NCI-H748 (cell line): ENCODE results near the gene SYT11.
A peak's percentile ranks its signal among the peaks of the same experiment; 100 is the strongest.
"Not testable (repeated sequence)": the region's sequence is repeated elsewhere in the genome, so short reads cannot be mapped to it uniquely, and the experiment has no call there.

Experiments used
- DNase-seq: peaks from one replicate; lab custom pipeline; 2025; ENCODE audit not compliant: unreplicated experiment; lab: John Stamatoyannopoulos, UW

Gene SYT11

GRCh38 chr1:155896476-155896875, 37.1 kb downstream of the SYT11 start:
- DNase-seq: not testable (repeated sequence)

- no peak for DNase-seq
Observed at GRCh38 chr1:155897746-155898145, 38.4 kb downstream of the SYT11 start.

GRCh38 chr1:155898888-155899287, 39.5 kb downstream of the SYT11 start:
- DNase-seq: no peak

- DNase-seq: no peak
Observed at GRCh38 chr1:155899683-155900082, 40.3 kb downstream of the SYT11 start.

GRCh38 chr1:155900161-155900560, 40.8 kb downstream of the SYT11 start:
- DNase-seq: no peak

GRCh38 chr1:155904261-155904660, 44.9 kb downstream of the SYT11 start:
- DNase-seq: no peak

- no peak for DNase-seq
Observed at GRCh38 chr1:155909894-155910293, 50.5 kb downstream of the SYT11 start.

GRCh38 chr1:155910621-155911121, 51.3 kb downstream of the SYT11 start:
- peak; percentile 54 for DNase-seq

- peak; percentile 83 for DNase-seq
Observed at GRCh38 chr1:155911156-155912055, 52.0 kb downstream of the SYT11 start, which contains the start of gene RIT1. TSS of gene RIT1 (minus strand) at chr1:155911349. CDS start at chr1:155910761, 588 bp downstream.

GRCh38 chr1:155912056-155912536, 52.7 kb downstream of the SYT11 start:
- DNase-seq: no peak

- no peak for DNase-seq
Observed at GRCh38 chr1:155913969-155914757, 54.8 kb downstream of the SYT11 start.

- no peak for DNase-seq
Observed at GRCh38 chr1:155918660-155919059, 59.3 kb downstream of the SYT11 start.

GRCh38 chr1:155919801-155920200, 60.4 kb downstream of the SYT11 start:
- no peak for DNase-seq

- DNase-seq: no peak
Observed at GRCh38 chr1:155920717-155921116, 61.4 kb downstream of the SYT11 start.

GRCh38 chr1:155925506-155925905, 66.1 kb downstream of the SYT11 start:
- DNase-seq: no peak

GRCh38 chr1:155929057-155929456, 69.7 kb downstream of the SYT11 start:
- no peak for DNase-seq

- not testable (repeated sequence) for DNase-seq
Observed at GRCh38 chr1:155930725-155931124, 71.4 kb downstream of the SYT11 start.

- DNase-seq: no peak
Observed at GRCh38 chr1:155931332-155932038, 72.1 kb downstream of the SYT11 start.

GRCh38 chr1:155932081-155932480, 72.7 kb downstream of the SYT11 start:
- no peak for DNase-seq

- DNase-seq: no peak
Observed at GRCh38 chr1:155932487-155932886, 73.1 kb downstream of the SYT11 start.

GRCh38 chr1:155933591-155934096, 74.3 kb downstream of the SYT11 start:
- DNase-seq: peak; percentile 19
